ENCODE results near the gene LIX1L.
A peak's percentile ranks its signal among the peaks of the same experiment; 100 is the strongest.

The LIX1L gene

GRCh38 chr1:145978854-145979745 lies 21.3 kb upstream of the LIX1L start:
- peak overlapping the region; percentile 30 for H3K4me3 ChIP-seq (ENCODE audit: low read length)
- TF ChIP-seq CTCF (IDR thresholded peaks at IDR 0.05; ENCODE audit: insufficient read depth, low read depth, low read length, missing control alignments) = peak; percentile 25
- DNase-seq (ENCODE audit: low read depth) = peak; percentile 100

- TF ChIP-seq CTCF (IDR thresholded peaks at IDR 0.05; ENCODE audit: insufficient read depth, low read depth, low read length, missing control alignments) = no peak
- no peak for DNase-seq (ENCODE audit: low read depth)
- H3K4me3 ChIP-seq (ENCODE audit: low read length) = peak overlapping the region; percentile 30
These were observed 20.6 kb upstream of the LIX1L start for GRCh38 chr1:145978471-145978853.

GRCh38 chr1:145977486-145978470 lies 20.0 kb upstream of the LIX1L start:
- TF ChIP-seq CTCF (IDR thresholded peaks at IDR 0.05; ENCODE audit: insufficient read depth, low read depth, low read length, missing control alignments) = peak; percentile 88
- peak; percentile 84 for DNase-seq (ENCODE audit: low read depth)
- no peak overlapping the region for H3K4me3 ChIP-seq (ENCODE audit: low read length)

GRCh38 chr1:145977016-145977415 lies 19.2 kb upstream of the LIX1L start:
- H3K4me3 ChIP-seq (ENCODE audit: low read length) = no peak overlapping the region
- no peak for DNase-seq (ENCODE audit: low read depth)
- TF ChIP-seq CTCF (IDR thresholded peaks at IDR 0.05; ENCODE audit: insufficient read depth, low read depth, low read length, missing control alignments) = no peak

- no peak for TF ChIP-seq CTCF (IDR thresholded peaks at IDR 0.05; ENCODE audit: insufficient read depth, low read depth, low read length, missing control alignments)
- no peak overlapping the region for H3K4me3 ChIP-seq (ENCODE audit: low read length)
- DNase-seq (ENCODE audit: low read depth) = no peak
These were observed 17.4 kb upstream of the LIX1L start for GRCh38 chr1:145975216-145975615.

- no peak for DNase-seq (ENCODE audit: low read depth)
- no peak overlapping the region for H3K4me3 ChIP-seq (ENCODE audit: low read length)
- no peak for TF ChIP-seq CTCF (IDR thresholded peaks at IDR 0.05; ENCODE audit: insufficient read depth, low read depth, low read length, missing control alignments)
These were observed 16.9 kb upstream of the LIX1L start for GRCh38 chr1:145974721-145975120.

Measured in epithelial cell of esophagus (primary cell).